GM12892 (cell line): Measurements from ENCODE around the gene STMN3.

ENCODE experiments used
- POLR2A ChIP-seq: IDR thresholded peaks from 2 replicates; pipeline ENCODE4 v1.6.1; 2011; ENCODE audit warnings: low read depth, low read length, control low read depth
- POLR2AphosphoS5 ChIP-seq: IDR thresholded peaks from 2 replicates; pipeline ENCODE4 v1.6.1; 2011; ENCODE audit warnings: low read depth, low read length, control low read depth

DNA sequence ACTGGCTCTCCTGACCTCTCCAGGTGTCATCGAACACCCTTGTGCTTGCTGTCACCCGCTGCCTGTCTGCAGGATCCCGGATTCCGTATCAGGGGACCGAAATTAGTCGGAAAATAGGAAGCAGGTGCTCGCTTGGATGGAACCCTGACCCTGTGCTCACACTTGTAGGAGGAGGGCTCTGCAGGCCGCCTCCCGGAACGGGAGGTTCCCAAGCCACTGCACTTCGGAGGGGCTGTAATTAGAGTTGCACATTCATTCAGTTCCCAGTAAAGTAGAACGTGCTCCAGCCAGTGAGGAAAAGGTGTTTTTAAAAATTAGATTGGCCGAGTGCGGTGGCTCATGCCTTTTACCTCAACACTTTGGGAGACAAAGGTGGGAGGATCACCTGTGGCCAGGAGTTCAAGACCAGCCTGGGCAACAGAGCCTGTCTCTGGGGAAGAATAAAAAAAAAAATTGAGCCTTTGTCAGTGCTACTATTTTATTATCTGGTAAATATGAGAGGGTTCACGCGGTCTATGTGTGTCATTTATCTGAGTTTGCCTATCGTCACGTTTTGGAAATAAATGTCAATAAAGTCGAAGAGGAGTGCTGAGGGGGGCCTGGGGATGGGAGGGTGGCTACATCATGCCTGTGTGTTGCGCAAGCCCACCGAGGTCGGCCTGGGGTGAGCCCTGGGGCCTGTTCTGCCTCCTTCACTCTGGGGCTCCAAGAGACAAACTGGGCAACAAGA, 24.8 kb downstream of the STMN3 start:
- no peak for TF ChIP-seq POLR2A
- TF ChIP-seq POLR2AphosphoS5 = no peak
